Measurements from ENCODE around the gene AFAP1L2. TPM values are rescaled to one million over a fixed set of nuclear protein-coding genes. Genes with fewer than 3 reads are reported as not detected.

AFAP1L2 gene
- total RNA-seq, 1 donor from 2014 or later: 5.3 TPM

GRCh38 chr10:114420811-114421485 is 16.6 kb upstream of the AFAP1L2 start:
- intact Hi-C loops (cut with DNase I): no loop called here
- no peak for DNase-seq
- no peak for ATAC-seq (ENCODE audit: poor library complexity)

- ATAC-seq (ENCODE audit: poor library complexity): no peak
- intact Hi-C loops (cut with DNase I): no loop called here
- no peak for DNase-seq
Measured at GRCh38 chr10:114418109-114418508, 13.8 kb upstream of the AFAP1L2 start.

GRCh38 chr10:114412907-114413797 is 8.8 kb upstream of the AFAP1L2 start:
- intact Hi-C loops (cut with DNase I): no loop called here
- ATAC-seq (ENCODE audit: poor library complexity): peak; percentile 95
- peak; percentile 74 for DNase-seq

GRCh38 chr10:114408968-114409444 is 4.7 kb upstream of the AFAP1L2 start:
- intact Hi-C loops (cut with DNase I): no loop called here
- ATAC-seq (ENCODE audit: poor library complexity) (no peak), DNase-seq (no peak)

- ATAC-seq (ENCODE audit: poor library complexity): no peak
- intact Hi-C loops (cut with DNase I): no loop called here
- DNase-seq: no peak
Measured at GRCh38 chr10:114408112-114408967, 4.0 kb upstream of the AFAP1L2 start.

GRCh38 chr10:114406455-114406854 is 2.2 kb upstream of the AFAP1L2 start:
- intact Hi-C loops (cut with DNase I): no loop called here
- no peak for DNase-seq
- ATAC-seq (ENCODE audit: poor library complexity): no peak

- no peak for ATAC-seq (ENCODE audit: poor library complexity)
- no peak for DNase-seq
- intact Hi-C loops (cut with DNase I): no loop called here
Measured at GRCh38 chr10:114405011-114405350, 679 bp upstream of the AFAP1L2 start.

GRCh38 chr10:114403541-114404161 is 651 bp downstream of the AFAP1L2 start:
- DNase-seq (peak; percentile 58), ATAC-seq (ENCODE audit: poor library complexity) (peak; percentile 71)
- intact Hi-C loops (cut with DNase I): no loop called here

GRCh38 chr10:114402871-114403540 is 1.3 kb downstream of the AFAP1L2 start:
- ATAC-seq (ENCODE audit: poor library complexity): no peak
- DNase-seq: no peak
- intact Hi-C loops (cut with DNase I): no loop called here

GRCh38 chr10:114402233-114402632 is 2.1 kb downstream of the AFAP1L2 start:
- DNase-seq: no peak
- intact Hi-C loops (cut with DNase I): no loop called here
- no peak for ATAC-seq (ENCODE audit: poor library complexity)

GRCh38 chr10:114401195-114401791 is 3.0 kb downstream of the AFAP1L2 start:
- intact Hi-C loops (cut with DNase I): no loop called here
- DNase-seq (peak; percentile 83), ATAC-seq (ENCODE audit: poor library complexity) (peak; percentile 70)

GRCh38 chr10:114400091-114400490 is 4.2 kb downstream of the AFAP1L2 start:
- DNase-seq (no peak), ATAC-seq (ENCODE audit: poor library complexity) (no peak)
- intact Hi-C loops (cut with DNase I): no loop called here

GRCh38 chr10:114399576-114399975 is 4.7 kb downstream of the AFAP1L2 start:
- ATAC-seq (ENCODE audit: poor library complexity): no peak
- intact Hi-C loops (cut with DNase I): no loop called here

GRCh38 chr10:114398587-114399331 is 5.5 kb downstream of the AFAP1L2 start:
- intact Hi-C loops (cut with DNase I): no loop called here
- ATAC-seq (ENCODE audit: poor library complexity): no peak

More at GRCh38 chr10:114399576-114399975, 4.7 kb downstream of the AFAP1L2 start:
- DNase-seq: no peak

GRCh38 chr10:114397651-114398145 is 6.6 kb downstream of the AFAP1L2 start:
- DNase-seq (no peak), ATAC-seq (ENCODE audit: poor library complexity) (peak; percentile 44)
- intact Hi-C loops (cut with DNase I): no loop called here

More at GRCh38 chr10:114398587-114399331, 5.5 kb downstream of the AFAP1L2 start:
- DNase-seq: no peak

GRCh38 chr10:114396464-114396863 is 7.8 kb downstream of the AFAP1L2 start:
- ATAC-seq (ENCODE audit: poor library complexity) (no peak), DNase-seq (no peak)
- intact Hi-C loops (cut with DNase I): no loop called here

Data from Right ventricle myocardium superior (tissue), 1 donor.